Measurements from ENCODE around the gene UTP20. TPM values are rescaled to one million over a fixed set of nuclear protein-coding genes. Genes with fewer than 3 reads are reported as not detected.
"Not testable (repeated sequence)": the region's sequence is repeated elsewhere in the genome, so short reads cannot be mapped to it uniquely, and the experiment has no call there.

The UTP20 gene
- total and polyA plus RNA-seq, 2 experiments from 2014 or later, result 4.1 to 13.4 TPM

- H3F3A ChIP-seq (ENCODE audit: insufficient read depth), result no peaks in the 10 kb centered on the region
Observed at GRCh38 chr12:101361455-101361854, 81.5 kb downstream of the UTP20 start.

GRCh38 chr12:101368016-101368415 is 88.1 kb downstream of the UTP20 start:
- Histone ChIP-seq H3K4me2 (ENCODE audit: unreplicated experiment) (no peak overlapping the region), H2AFZ (no peak overlapping the region), H3K9me2 (ENCODE audit: insufficient read depth) (no peaks in the 10 kb centered on the region), H3K4me3 (no peak overlapping the region), H3K9ac (no peak overlapping the region), H3K27me3 (replicated peaks; ENCODE audit: insufficient read depth) (no peaks in the 10 kb centered on the region), H3K9me3 (ENCODE audit: low read depth) (no peaks in the 10 kb centered on the region), H4K20me1 (ENCODE audit: insufficient read depth) (no peaks in the 10 kb centered on the region), H3K79me2 (ENCODE audit: insufficient read depth) (no peaks in the 10 kb centered on the region), H3K36me3 (ENCODE audit: low read depth) (peaks cover 32% of the 10 kb centered on the region), H3F3A (ENCODE audit: insufficient read depth) (no peaks in the 10 kb centered on the region), H3K27ac (no peak overlapping the region), H3K4me1 (ENCODE audit: insufficient read depth) (no peaks in the 10 kb centered on the region)
- in situ Hi-C loops (cut with MboI), result no loop called here
- no peak for DNase-seq
- 93 to 97% methylated on average over 6 of the region's 6 CpGs for WGBS, 2 experiments (ENCODE audit: low coverage in 1 of 2, low lambda C conversion rate in 2 of 2, missing lambda C conversion rate in 2 of 2)
- TF ChIP-seq EZH2 (IDR thresholded peaks at IDR 0.05; ENCODE audit: insufficient read depth, poor library complexity, severe bottlenecking) (no peak), EZH2phosphoT487 (IDR thresholded peaks at IDR 0.05; ENCODE audit: insufficient read depth, low read depth) (no peak)

More at GRCh38 chr12:101361455-101361854, 81.5 kb downstream of the UTP20 start:
- Histone ChIP-seq H3K9me3 (ENCODE audit: low read depth) (no peaks in the 10 kb centered on the region), H4K20me1 (ENCODE audit: insufficient read depth) (no peaks in the 10 kb centered on the region), H2AFZ (no peak overlapping the region), H3K36me3 (ENCODE audit: low read depth) (peaks cover 33% of the 10 kb centered on the region), H3K4me2 (ENCODE audit: unreplicated experiment) (no peak overlapping the region), H3K9ac (no peak overlapping the region), H3K79me2 (ENCODE audit: insufficient read depth) (no peaks in the 10 kb centered on the region), H3K27me3 (replicated peaks; ENCODE audit: insufficient read depth) (no peaks in the 10 kb centered on the region), H3K27ac (no peak overlapping the region), H3K4me3 (no peak overlapping the region), H3K4me1 (ENCODE audit: insufficient read depth) (no peaks in the 10 kb centered on the region), H3K9me2 (ENCODE audit: insufficient read depth) (no peaks in the 10 kb centered on the region)
- 81 to 85% methylated on average over 8 of the region's 8 CpGs for WGBS, 2 experiments (ENCODE audit: low coverage in 1 of 2, low lambda C conversion rate in 2 of 2, missing lambda C conversion rate in 2 of 2)
- TF ChIP-seq EZH2phosphoT487 (IDR thresholded peaks at IDR 0.05; ENCODE audit: insufficient read depth, low read depth), result no peak
- TF ChIP-seq EZH2 (IDR thresholded peaks at IDR 0.05; ENCODE audit: insufficient read depth, poor library complexity, severe bottlenecking), result no peak
- in situ Hi-C loops (cut with MboI), result no loop called here
- no peak for DNase-seq

- no peak overlapping the region for H2AFZ ChIP-seq
- H3K27me3 ChIP-seq (replicated peaks; ENCODE audit: insufficient read depth), result no peaks in the 10 kb centered on the region
- TF ChIP-seq EZH2 (IDR thresholded peaks at IDR 0.05; ENCODE audit: insufficient read depth, poor library complexity, severe bottlenecking), result no peak
- no peak for TF ChIP-seq EZH2phosphoT487 (IDR thresholded peaks at IDR 0.05; ENCODE audit: insufficient read depth, low read depth)
- H3K36me3 ChIP-seq (ENCODE audit: low read depth), result peaks cover 39% of the 10 kb centered on the region
- H3K4me3 ChIP-seq, result no peak overlapping the region
- WGBS, 2 experiments (ENCODE audit: low coverage in 1 of 2, low lambda C conversion rate in 2 of 2, missing lambda C conversion rate in 2 of 2), result 98 to 100% methylated on average over 1 of the region's 1 CpG
- no peak overlapping the region for H3K27ac ChIP-seq
- no peaks in the 10 kb centered on the region for H3K9me2 ChIP-seq (ENCODE audit: insufficient read depth)
- no peaks in the 10 kb centered on the region for H4K20me1 ChIP-seq (ENCODE audit: insufficient read depth)
- H3K4me2 ChIP-seq (ENCODE audit: unreplicated experiment), result no peak overlapping the region
- in situ Hi-C loops (cut with MboI), result no loop called here
- peaks cover 13% of the 10 kb centered on the region; the same call in 1 of the 2 replicates for H3F3A ChIP-seq (ENCODE audit: insufficient read depth)
- no peaks in the 10 kb centered on the region for H3K79me2 ChIP-seq (ENCODE audit: insufficient read depth)
- no peak overlapping the region for H3K9ac ChIP-seq
- no peak for DNase-seq
- H3K9me3 ChIP-seq (ENCODE audit: low read depth), result no peaks in the 10 kb centered on the region
- H3K4me1 ChIP-seq (ENCODE audit: insufficient read depth), result no peaks in the 10 kb centered on the region
Observed at GRCh38 chr12:101372431-101372830, 92.5 kb downstream of the UTP20 start.

GRCh38 chr12:101375573-101375972 is 95.7 kb downstream of the UTP20 start:
- Histone ChIP-seq H3K4me2 (ENCODE audit: unreplicated experiment) (no peak overlapping the region), H3K36me3 (ENCODE audit: low read depth) (peaks cover 58% of the 10 kb centered on the region)

GRCh38 chr12:101379149-101379548 is 99.2 kb downstream of the UTP20 start:
- Histone ChIP-seq H3K79me2 (ENCODE audit: insufficient read depth) (no peaks in the 10 kb centered on the region; the same call in 1 of the 2 replicates), H2AFZ (no peak overlapping the region), H4K20me1 (ENCODE audit: insufficient read depth) (no peaks in the 10 kb centered on the region), H3K9me3 (ENCODE audit: low read depth) (no peaks in the 10 kb centered on the region), H3K4me3 (no peak overlapping the region), H3K4me2 (ENCODE audit: unreplicated experiment) (no peak overlapping the region), H3K36me3 (ENCODE audit: low read depth) (peaks cover 71% of the 10 kb centered on the region), H3K27me3 (replicated peaks; ENCODE audit: insufficient read depth) (no peaks in the 10 kb centered on the region), H3K27ac (no peak overlapping the region), H3K9me2 (ENCODE audit: insufficient read depth) (no peaks in the 10 kb centered on the region), H3F3A (ENCODE audit: insufficient read depth) (peaks cover 13% of the 10 kb centered on the region; the same call in 1 of the 2 replicates), H3K9ac (no peak overlapping the region), H3K4me1 (ENCODE audit: insufficient read depth) (no peaks in the 10 kb centered on the region)
- no peak for TF ChIP-seq EZH2phosphoT487 (IDR thresholded peaks at IDR 0.05; ENCODE audit: insufficient read depth, low read depth)
- TF ChIP-seq EZH2 (IDR thresholded peaks at IDR 0.05; ENCODE audit: insufficient read depth, poor library complexity, severe bottlenecking), result no peak
- no peak for DNase-seq
- in situ Hi-C loops (cut with MboI), result no loop called here

More at GRCh38 chr12:101375573-101375972, 95.7 kb downstream of the UTP20 start:
- DNase-seq, result no peak
- H3K27me3 ChIP-seq (replicated peaks; ENCODE audit: insufficient read depth), result no peaks in the 10 kb centered on the region
- no peaks in the 10 kb centered on the region for H4K20me1 ChIP-seq (ENCODE audit: insufficient read depth)
- no peak overlapping the region for H2AFZ ChIP-seq
- no peak overlapping the region for H3K4me3 ChIP-seq
- H3K9ac ChIP-seq, result no peak overlapping the region
- no peaks in the 10 kb centered on the region for H3K9me2 ChIP-seq (ENCODE audit: insufficient read depth)
- H3K9me3 ChIP-seq (ENCODE audit: low read depth), result no peaks in the 10 kb centered on the region
- H3F3A ChIP-seq (ENCODE audit: insufficient read depth), result peaks cover 13% of the 10 kb centered on the region; the same call in 1 of the 2 replicates
- no peaks in the 10 kb centered on the region for H3K79me2 ChIP-seq (ENCODE audit: insufficient read depth)
- in situ Hi-C loops (cut with MboI), result no loop called here
- 72 to 76% methylated on average over 5 of the region's 5 CpGs for WGBS, 2 experiments (ENCODE audit: low coverage in 1 of 2, low lambda C conversion rate in 2 of 2, missing lambda C conversion rate in 2 of 2)
- H3K4me1 ChIP-seq (ENCODE audit: insufficient read depth), result no peaks in the 10 kb centered on the region
- TF ChIP-seq EZH2phosphoT487 (IDR thresholded peaks at IDR 0.05; ENCODE audit: insufficient read depth, low read depth), result no peak
- no peak for TF ChIP-seq EZH2 (IDR thresholded peaks at IDR 0.05; ENCODE audit: insufficient read depth, poor library complexity, severe bottlenecking)
- no peak overlapping the region for H3K27ac ChIP-seq

- H3K9ac ChIP-seq; H3K4me2 ChIP-seq (ENCODE audit: unreplicated experiment); H2AFZ ChIP-seq; H3K4me3 ChIP-seq; H3K9me3 ChIP-seq (ENCODE audit: low read depth); H3K27ac ChIP-seq; in situ Hi-C loops (cut with MboI); H4K20me1 ChIP-seq (ENCODE audit: insufficient read depth); H3K9me2 ChIP-seq (ENCODE audit: insufficient read depth); H3F3A ChIP-seq (ENCODE audit: insufficient read depth); H3K4me1 ChIP-seq (ENCODE audit: insufficient read depth); H3K27me3 ChIP-seq (replicated peaks; ENCODE audit: insufficient read depth); DNase-seq: not testable (repeated sequence)
- WGBS, 2 experiments (ENCODE audit: low coverage in 1 of 2, low lambda C conversion rate in 2 of 2, missing lambda C conversion rate in 2 of 2), result 72 to 84% methylated on average over 3 of the region's 3 CpGs
- H3K79me2 ChIP-seq (ENCODE audit: insufficient read depth), result peaks cover 72% of the 10 kb centered on the region
- H3K36me3 ChIP-seq (ENCODE audit: low read depth), result peaks cover 51% of the 10 kb centered on the region
Observed at GRCh38 chr12:101391181-101391580, 111.3 kb downstream of the UTP20 start.

All from GM23248 (cell line).